Measurements from ENCODE around the gene FCHSD2.

GRCh38 chr11:73189315-73189714 lies 47.2 kb upstream of the FCHSD2 start:
- no peak for TF ChIP-seq EZH2 (IDR thresholded peaks at IDR 0.05; ENCODE audit: insufficient read depth, poor library complexity, severe bottlenecking)
- TF ChIP-seq EZH2phosphoT487 (IDR thresholded peaks at IDR 0.05; ENCODE audit: insufficient read depth, low read depth): no peak

Data from GM23248 (cell line).